ENCODE data around the gene PCDHGA7.
A peak's percentile ranks its signal among the peaks of the same experiment; 100 is the strongest.
"Not testable (repeated sequence)": the region's sequence is repeated elsewhere in the genome, so short reads cannot be mapped to it uniquely, and the experiment has no call there.

Gene PCDHGA7

GRCh38 chr5:141366016-141366896 is 16.3 kb upstream of the PCDHGA7 start:
- DNase-seq (ENCODE audit: low read depth), result no peak

DNA sequence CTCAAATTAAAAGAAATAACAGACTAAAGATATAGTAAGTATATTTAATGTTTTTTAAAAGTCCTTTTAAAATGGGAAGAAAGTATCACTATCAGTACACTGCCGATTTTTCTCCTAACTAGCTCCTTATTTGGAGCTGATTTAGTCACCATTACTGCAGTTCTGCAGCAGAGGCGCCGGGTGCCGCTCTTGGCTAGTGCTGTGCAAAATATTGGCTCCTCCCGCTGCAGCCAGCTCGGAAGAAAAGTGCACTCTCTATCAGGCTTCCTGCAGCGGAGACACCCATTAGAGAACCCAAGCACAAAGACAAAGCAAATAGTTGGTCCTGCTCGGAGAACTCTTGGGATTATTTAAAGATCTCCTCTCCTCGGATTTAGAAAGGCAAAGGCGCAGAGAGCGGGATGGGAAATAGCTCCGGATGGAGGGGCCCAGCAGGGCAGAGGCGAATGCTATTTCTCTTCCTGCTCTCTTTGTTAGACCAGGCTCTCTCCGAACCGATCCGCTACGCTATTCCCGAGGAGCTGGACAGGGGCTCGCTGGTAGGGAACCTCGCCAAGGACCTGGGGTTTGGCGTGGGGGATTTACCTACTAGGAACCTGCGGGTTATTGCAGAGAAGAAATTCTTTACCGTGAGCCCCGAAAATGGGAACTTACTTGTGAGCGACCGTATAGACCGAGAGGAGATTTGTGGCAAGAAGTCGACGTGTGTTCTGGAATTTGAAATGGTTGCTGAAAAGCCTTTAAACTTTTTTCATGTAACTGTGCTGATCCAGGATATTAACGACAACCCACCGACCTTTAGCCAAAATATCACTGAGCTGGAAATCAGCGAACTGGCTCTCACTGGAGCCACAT is 12.3 kb upstream of the PCDHGA7 start, which contains the start of gene PCDHGB3:
PCDHGB3 (plus strand) TSS at position 249 of the 855 bp plus-strand sequence; CDS start at position 402, 153 bp downstream.
- DNase-seq (ENCODE audit: low read depth), result peak; percentile 11

GRCh38 chr5:141371572-141372475 is 10.7 kb upstream of the PCDHGA7 start:
- no peak for DNase-seq (ENCODE audit: low read depth)

DNA sequence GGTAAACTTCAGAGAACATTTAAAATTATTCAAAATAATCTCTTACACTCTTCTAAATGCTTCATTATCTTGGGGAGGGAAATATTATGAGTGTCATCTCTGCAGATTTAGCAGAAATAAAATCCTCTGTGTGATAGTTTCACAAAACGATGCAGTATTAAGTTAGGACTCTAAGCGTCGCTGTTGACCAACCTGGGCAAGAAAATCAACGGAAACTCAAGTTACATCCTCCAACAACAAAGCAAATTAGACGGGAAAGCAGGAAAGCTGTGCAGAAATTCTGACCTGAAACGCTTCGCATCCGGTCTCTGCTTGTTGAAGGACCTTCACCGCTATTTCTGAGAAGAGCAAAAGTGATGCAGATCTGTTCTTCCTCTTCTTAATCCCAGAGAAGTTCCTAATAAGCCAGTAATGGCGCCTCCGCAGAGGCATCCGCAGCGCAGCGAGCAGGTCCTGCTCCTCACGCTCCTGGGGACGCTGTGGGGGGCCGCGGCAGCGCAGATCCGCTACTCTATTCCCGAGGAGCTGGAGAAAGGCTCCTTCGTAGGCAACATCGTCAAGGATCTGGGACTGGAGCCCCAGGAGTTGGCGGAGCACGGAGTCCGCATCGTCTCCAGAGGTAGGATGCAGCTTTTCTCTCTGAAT is 8.7 kb upstream of the PCDHGA7 start, which contains the start of gene PCDHGA6:
PCDHGA6 (plus strand) TSS at position 219 of the 645 bp plus-strand sequence; CDS start at position 412, 193 bp downstream.
- no peak for DNase-seq (ENCODE audit: low read depth)

DNA sequence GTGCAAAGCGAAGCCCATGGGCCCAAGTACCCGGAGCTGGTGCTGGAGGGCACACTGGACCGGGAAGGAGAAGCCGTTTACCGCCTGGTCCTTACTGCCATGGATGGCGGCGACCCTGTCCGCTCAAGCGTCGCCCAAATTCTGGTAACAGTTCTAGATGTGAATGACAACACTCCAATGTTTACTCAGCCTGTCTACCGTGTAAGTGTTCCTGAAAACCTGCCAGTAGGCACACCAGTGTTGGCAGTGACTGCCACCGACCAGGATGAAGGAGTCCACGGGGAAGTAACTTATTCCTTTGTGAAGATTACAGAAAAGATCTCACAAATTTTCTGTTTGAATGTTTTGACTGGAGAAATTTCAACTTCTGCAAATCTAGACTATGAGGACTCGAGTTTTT is 7.9 kb upstream of the PCDHGA7 start:
- DNase-seq (ENCODE audit: low read depth), result no peak

- not testable (repeated sequence) for DNase-seq (ENCODE audit: low read depth)
Measured at GRCh38 chr5:141375444-141376155, 6.9 kb upstream of the PCDHGA7 start.

DNA sequence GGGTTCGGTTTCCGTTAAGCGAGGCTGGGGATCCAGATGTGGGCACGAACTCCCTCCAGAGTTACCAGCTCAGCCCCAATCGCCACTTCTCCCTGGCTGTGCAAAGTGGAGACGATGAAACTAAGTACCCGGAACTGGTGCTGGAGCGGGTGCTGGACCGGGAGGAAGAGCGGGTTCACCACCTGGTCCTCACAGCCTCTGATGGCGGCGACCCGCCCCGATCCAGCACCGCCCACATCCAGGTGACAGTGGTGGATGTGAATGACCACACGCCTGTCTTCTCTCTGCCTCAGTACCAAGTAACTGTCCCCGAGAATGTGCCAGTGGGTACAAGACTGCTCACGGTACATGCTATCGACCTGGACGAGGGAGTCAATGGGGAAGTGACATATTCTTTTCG is 803 bp downstream of the PCDHGA7 start:
- no peak for DNase-seq (ENCODE audit: low read depth)

- DNase-seq (ENCODE audit: low read depth), result no peak
Measured at GRCh38 chr5:141384471-141385267, 2.1 kb downstream of the PCDHGA7 start.

GRCh38 chr5:141387557-141388311 is 5.2 kb downstream of the PCDHGA7 start, which contains the start of gene PCDHGB4:
Gene PCDHGB4 (plus strand): TSS chr5:141387698. CDS start chr5:141387885, 187 bp downstream.
- DNase-seq (ENCODE audit: low read depth), result not testable (repeated sequence)

DNA sequence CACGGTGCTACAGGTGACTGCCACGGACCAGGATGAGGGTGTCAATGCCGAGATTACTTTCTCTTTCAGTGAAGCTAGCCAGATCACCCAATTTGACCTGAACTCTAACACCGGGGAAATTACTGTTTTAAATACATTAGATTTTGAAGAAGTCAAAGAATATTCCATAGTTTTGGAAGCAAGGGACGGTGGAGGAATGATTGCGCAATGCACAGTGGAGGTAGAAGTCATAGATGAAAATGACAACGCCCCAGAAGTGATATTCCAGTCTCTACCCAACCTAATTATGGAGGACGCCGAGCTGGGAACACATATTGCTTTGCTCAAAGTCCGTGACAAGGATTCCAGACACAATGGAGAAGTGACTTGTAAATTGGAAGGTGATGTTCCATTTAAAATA is 6.1 kb downstream of the PCDHGA7 start:
- DNase-seq (ENCODE audit: low read depth), result no peak

- no peak for DNase-seq (ENCODE audit: low read depth)
Measured at GRCh38 chr5:141389153-141390042, 6.9 kb downstream of the PCDHGA7 start.

DNA sequence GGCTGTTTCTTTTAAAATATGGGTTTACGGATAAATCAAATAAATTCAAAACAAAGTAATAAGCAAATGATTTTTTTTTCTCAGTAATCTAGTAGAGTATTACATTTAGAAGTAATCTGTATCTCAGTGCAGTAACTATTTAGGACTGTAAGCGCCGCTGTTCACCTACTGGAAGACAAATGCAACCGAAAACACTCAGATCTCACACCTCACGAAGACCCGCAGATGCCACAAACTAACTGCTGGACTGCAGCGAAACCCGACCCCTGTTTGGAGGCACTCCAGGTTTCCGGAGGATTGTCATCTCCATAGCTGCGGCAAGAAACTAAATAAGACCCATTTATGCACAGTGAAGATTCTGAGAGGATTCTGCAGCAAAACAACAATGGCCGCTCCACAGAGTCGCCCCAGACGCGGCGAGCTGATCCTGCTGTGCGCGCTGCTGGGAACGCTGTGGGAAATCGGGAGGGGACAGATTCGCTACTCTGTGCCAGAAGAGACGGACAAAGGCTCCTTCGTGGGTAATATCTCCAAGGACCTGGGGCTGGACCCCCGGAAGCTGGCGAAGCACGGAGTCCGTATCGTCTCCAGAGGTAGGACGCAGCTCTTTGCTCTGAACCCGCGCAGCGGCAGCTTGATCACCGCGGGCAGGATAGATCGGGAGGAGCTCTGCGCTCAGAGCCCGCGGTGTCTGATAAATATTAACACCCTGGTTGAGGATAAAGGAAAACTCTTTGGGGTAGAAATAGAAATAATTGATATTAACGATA is 10.1 kb downstream of the PCDHGA7 start, which contains the start of gene PCDHGA8:
PCDHGA8 (plus strand) TSS at position 205 of the 770 bp plus-strand sequence; CDS start at position 386, 181 bp downstream.
- DNase-seq (ENCODE audit: low read depth), result no peak

DNA sequence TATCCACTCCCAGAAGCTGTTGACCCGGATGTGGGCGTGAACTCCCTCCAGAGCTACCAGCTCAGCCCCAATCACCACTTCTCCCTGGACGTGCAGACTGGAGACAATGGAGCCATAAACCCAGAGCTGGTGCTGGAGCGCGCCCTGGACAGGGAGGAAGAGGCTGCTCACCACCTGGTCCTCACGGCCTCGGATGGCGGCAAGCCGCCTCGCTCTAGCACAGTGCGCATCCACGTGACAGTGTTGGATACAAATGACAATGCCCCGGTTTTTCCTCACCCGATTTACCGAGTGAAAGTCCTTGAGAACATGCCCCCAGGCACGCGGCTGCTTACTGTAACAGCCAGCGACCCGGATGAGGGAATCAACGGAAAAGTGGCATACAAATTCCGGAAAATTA is 10.7 kb downstream of the PCDHGA7 start:
- DNase-seq (ENCODE audit: low read depth), result no peak

DNA sequence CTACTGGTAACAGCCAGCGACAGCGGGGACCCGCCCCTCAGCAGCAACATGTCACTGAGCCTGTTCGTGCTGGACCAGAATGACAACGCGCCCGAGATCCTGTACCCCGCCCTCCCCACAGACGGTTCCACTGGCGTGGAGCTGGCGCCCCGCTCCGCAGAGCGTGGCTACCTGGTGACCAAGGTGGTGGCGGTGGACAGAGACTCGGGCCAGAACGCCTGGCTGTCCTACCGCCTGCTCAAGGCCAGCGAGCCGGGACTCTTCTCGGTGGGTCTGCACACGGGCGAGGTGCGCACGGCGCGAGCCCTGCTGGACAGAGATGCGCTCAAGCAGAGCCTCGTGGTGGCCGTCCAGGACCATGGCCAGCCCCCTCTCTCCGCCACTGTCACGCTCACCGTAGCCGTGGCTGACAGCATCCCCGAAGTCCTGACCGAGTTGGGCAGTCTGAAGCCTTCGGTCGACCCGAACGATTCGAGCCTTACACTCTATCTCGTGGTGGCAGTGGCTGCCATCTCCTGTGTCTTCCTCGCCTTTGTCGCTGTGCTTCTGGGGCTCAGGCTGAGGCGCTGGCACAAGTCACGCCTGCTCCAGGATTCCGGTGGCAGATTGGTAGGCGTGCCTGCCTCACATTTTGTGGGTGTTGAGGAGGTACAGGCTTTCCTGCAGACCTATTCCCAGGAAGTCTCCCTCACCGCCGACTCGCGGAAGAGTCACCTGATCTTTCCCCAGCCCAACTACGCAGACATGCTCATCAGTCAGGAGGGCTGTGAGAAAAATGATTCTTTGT is 12.1 kb downstream of the PCDHGA7 start:
- not testable (repeated sequence) for DNase-seq (ENCODE audit: low read depth)

GRCh38 chr5:141397756-141398551 is 15.4 kb downstream of the PCDHGA7 start, which contains the start of gene PCDHGB5:
Gene PCDHGB5 (plus strand): TSS chr5:141397947. CDS start chr5:141398128, 181 bp downstream.
- DNase-seq (ENCODE audit: low read depth), result not testable (repeated sequence)

All from stimulated activated CD8-positive, alpha-beta memory T cell treated with anti-CD3 and anti-CD28 coated beads, Interleukin-15, amount 100 ng/mL, for 1 hour (primary cell).